ENCODE data around the gene VPS41.

VPS41 gene

GRCh38 chr7:38839851-38840250 is 69.1 kb downstream of the VPS41 start:
- no peak for DNase-seq (ENCODE audit: low spot score)
- TF ChIP-seq CTCF (IDR thresholded peaks at IDR 0.05; ENCODE audit: extremely low read depth, missing control alignments), result no peak

GRCh38 chr7:38838725-38839385 is 70.1 kb downstream of the VPS41 start:
- no peak for TF ChIP-seq CTCF (IDR thresholded peaks at IDR 0.05; ENCODE audit: extremely low read depth, missing control alignments)
- DNase-seq (ENCODE audit: low spot score), result no peak

GRCh38 chr7:38834357-38834756 is 74.6 kb downstream of the VPS41 start:
- DNase-seq (ENCODE audit: low spot score), result no peak
- TF ChIP-seq CTCF (IDR thresholded peaks at IDR 0.05; ENCODE audit: extremely low read depth, missing control alignments), result no peak

- no peak for TF ChIP-seq CTCF (IDR thresholded peaks at IDR 0.05; ENCODE audit: extremely low read depth, missing control alignments)
- no peak for DNase-seq (ENCODE audit: low spot score)
Measured at GRCh38 chr7:38833329-38833728, 75.7 kb downstream of the VPS41 start.

GRCh38 chr7:38831259-38831996 is 77.6 kb downstream of the VPS41 start:
- DNase-seq (ENCODE audit: low spot score), result no peak
- no peak for TF ChIP-seq CTCF (IDR thresholded peaks at IDR 0.05; ENCODE audit: extremely low read depth, missing control alignments)

GRCh38 chr7:38830826-38831225 is 78.2 kb downstream of the VPS41 start:
- no peak for DNase-seq (ENCODE audit: low spot score)
- TF ChIP-seq CTCF (IDR thresholded peaks at IDR 0.05; ENCODE audit: extremely low read depth, missing control alignments), result no peak

- no peak for DNase-seq (ENCODE audit: low spot score)
- TF ChIP-seq CTCF (IDR thresholded peaks at IDR 0.05; ENCODE audit: extremely low read depth, missing control alignments), result no peak
Measured at GRCh38 chr7:38829488-38830165, 79.4 kb downstream of the VPS41 start.
